HG03064 (cell line): Measurements from ENCODE around the gene COPA.

Experiments used
- ATAC-seq: cut with Tn5 transposase; IDR thresholded peaks from one replicate; pipeline ENCODE4 v1.9.1; 2021; ENCODE audit warnings: low read depth; ENCODE audit not compliant: unreplicated experiment

Gene COPA

GRCh38 chr1:160363951-160364735 is 21.1 kb upstream of the COPA start:
- ATAC-seq, result no peak

- no peak for ATAC-seq
Measured at GRCh38 chr1:160363010-160363409, 20.0 kb upstream of the COPA start.

- ATAC-seq, result no peak
Measured at GRCh38 chr1:160362168-160362957, 19.3 kb upstream of the COPA start.

GRCh38 chr1:160361814-160362167 is 18.7 kb upstream of the COPA start:
- no peak for ATAC-seq

GRCh38 chr1:160361199-160361598 is 18.1 kb upstream of the COPA start:
- no peak for ATAC-seq

- no peak for ATAC-seq
Measured at GRCh38 chr1:160360227-160360695, 17.2 kb upstream of the COPA start.

GRCh38 chr1:160359559-160360226 is 16.6 kb upstream of the COPA start:
- no peak for ATAC-seq

GRCh38 chr1:160358073-160358472 is 15.0 kb upstream of the COPA start:
- no peak for ATAC-seq

- no peak for ATAC-seq
Measured at GRCh38 chr1:160357286-160358002, 14.4 kb upstream of the COPA start.

- ATAC-seq, result no peak
Measured at GRCh38 chr1:160354388-160354985, 11.4 kb upstream of the COPA start.

- ATAC-seq, result no peak
Measured at GRCh38 chr1:160353223-160353622, 10.2 kb upstream of the COPA start.

- no peak for ATAC-seq
Measured at GRCh38 chr1:160352555-160352954, 9.5 kb upstream of the COPA start.

GRCh38 chr1:160351629-160352028 is 8.6 kb upstream of the COPA start:
- ATAC-seq, result no peak

- ATAC-seq, result no peak
Measured at GRCh38 chr1:160346958-160347357, 3.9 kb upstream of the COPA start.

- no peak for ATAC-seq
Measured at GRCh38 chr1:160346463-160346862, 3.4 kb upstream of the COPA start.

- ATAC-seq, result no peak
Measured at GRCh38 chr1:160344936-160345335, 1.9 kb upstream of the COPA start.

GRCh38 chr1:160344241-160344640 is 1.2 kb upstream of the COPA start:
- ATAC-seq, result no peak

- ATAC-seq, result peak; percentile 5
Measured at GRCh38 chr1:160342526-160342925, 524 bp downstream of the COPA start.

GRCh38 chr1:160340866-160341265 is 2.2 kb downstream of the COPA start:
- no peak for ATAC-seq

GRCh38 chr1:160340146-160340545 is 2.9 kb downstream of the COPA start:
- no peak for ATAC-seq
